Tongue (tissue), 2 donors: ENCODE measurements around the gene TWSG1. TPM values are rescaled to one million over a fixed set of nuclear protein-coding genes. Genes with fewer than 3 reads are reported as not detected.
"Not testable (repeated sequence)": the region's sequence is repeated elsewhere in the genome, so short reads cannot be mapped to it uniquely, and the experiment has no call there.

ENCODE experiments used
- DNase-seq: peaks from one replicate; pipeline ENCODE4 v3.0.0-alpha.2; 2015
- total RNA-seq: library from RNA; depleted of rRNA; stranded (reverse); fragments of >200 nt; gene quantifications from one replicate; pipeline ENCODE4 v1.2.3, GENCODE V29; 2014

The TWSG1 gene
- total RNA-seq, 1 donor from 2014 or later, result 74.1 TPM

GRCh38 chr18:9335697-9336045, 1.1 kb downstream of the TWSG1 start:
- no peak for DNase-seq

DNA sequence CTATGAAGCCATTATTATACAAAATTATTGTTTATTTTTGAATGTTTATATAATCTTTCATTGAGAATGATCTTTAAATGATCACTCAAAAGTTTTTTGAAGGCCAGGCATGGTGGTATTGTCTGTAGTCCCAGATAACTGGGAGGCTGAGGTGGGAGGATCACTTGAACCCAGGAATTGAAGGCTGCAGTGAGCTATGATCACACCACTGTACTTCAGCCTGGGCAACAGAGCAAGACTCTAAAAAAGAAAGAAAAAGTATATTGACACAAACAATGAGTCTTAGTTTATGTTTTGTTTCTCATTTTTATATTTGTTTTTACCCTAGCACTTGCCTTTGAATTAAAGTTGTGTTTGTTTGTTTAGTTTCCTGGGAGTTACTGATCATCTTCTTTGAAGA, 2.3 kb downstream of the TWSG1 start:
- no peak for DNase-seq

DNA sequence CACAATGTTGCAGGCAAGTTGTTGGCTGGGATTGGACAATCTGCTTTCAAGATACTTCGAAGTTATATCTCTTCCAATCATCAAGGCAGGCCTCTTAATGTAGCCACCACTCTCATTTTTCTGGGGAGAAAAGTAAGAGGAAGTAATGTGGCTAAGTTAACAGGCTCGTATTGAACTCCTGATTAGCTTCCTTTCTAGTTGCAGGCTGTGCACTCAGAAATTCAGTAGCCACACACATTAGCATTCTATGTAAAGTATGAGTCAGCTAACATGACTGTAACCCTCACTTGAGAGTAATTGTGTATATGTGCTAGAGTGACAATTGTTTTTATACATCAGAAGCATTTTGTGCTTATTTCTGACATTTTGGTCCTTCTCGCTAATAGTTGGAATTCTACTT, 3.3 kb downstream of the TWSG1 start:
- DNase-seq, result no peak

GRCh38 chr18:9340472-9340871, 5.9 kb downstream of the TWSG1 start:
- no peak for DNase-seq

GRCh38 chr18:9343577-9343976, 9.0 kb downstream of the TWSG1 start:
- DNase-seq, result no peak

GRCh38 chr18:9346775-9347174, 12.2 kb downstream of the TWSG1 start:
- DNase-seq, result no peak

DNA sequence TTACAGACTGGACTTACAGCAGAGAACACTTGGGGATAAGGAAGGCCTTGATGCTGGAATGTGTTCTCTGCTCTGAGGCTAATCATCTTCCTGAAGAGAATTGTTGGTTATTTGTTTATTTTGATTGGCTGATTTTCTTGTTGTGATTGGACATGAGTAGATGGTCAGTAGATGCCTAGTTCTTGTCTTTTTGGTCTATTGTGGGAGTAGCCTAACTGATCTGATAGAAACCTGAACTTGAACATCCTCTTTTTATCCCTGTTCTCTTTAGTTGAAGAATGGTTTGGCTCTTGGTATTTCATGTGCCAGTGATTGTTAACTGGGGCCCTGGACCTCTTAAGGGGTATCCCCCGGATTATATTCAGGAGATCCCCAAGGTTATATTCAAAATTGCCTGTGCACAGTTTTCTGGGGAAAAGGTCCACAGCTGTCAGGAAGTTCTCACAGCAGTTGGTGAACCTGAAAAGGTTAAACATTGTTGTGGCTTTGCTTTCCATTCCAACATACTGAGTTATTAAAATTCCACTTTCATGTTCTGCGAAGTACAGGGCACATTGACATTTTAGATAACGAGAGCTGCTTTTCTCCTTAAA, 13.6 kb downstream of the TWSG1 start:
- DNase-seq, result peak; percentile 6

DNA sequence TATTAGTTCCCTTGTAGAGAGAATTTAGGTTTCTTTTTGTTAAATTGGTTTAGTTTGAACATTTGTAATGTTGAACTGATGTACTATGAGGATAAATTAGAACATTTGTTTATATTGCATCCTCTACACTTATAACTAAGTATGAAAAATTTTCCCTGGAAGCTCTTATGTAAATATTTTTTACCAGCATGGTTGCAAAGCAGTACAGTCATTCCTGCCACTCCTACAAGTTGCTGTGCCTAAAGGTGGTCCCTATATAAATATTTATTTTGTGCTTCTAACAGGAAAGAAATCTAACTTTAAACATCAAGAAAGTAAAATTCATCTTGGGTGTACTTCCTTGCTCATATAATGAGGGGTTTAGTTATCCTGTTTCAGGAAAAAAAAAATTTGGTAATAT, 14.2 kb downstream of the TWSG1 start:
- DNase-seq, result no peak

- DNase-seq, result no peak
Observed at GRCh38 chr18:9353596-9353995, 19.0 kb downstream of the TWSG1 start.

- DNase-seq, result no peak
Observed at GRCh38 chr18:9354256-9354655, 19.7 kb downstream of the TWSG1 start.

DNA sequence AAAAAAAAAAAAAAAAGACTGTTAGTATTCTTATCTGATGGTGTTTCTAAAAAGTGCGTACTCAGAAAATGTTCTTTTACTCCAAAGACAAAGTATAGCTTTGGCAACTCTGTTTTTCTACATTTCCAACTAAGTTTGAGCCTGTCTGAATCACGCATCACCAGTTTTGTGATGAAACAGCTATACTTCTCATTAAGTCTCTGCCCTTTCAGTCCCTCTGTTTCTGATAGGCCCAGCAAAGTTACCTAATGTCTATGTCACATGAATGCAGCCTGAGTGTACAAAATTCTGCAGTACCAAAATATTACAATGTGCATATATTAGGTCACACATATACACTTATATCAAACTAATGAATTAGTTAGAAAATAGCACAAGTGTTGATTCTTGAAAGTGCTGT, 22.4 kb downstream of the TWSG1 start:
- DNase-seq, result no peak

DNA sequence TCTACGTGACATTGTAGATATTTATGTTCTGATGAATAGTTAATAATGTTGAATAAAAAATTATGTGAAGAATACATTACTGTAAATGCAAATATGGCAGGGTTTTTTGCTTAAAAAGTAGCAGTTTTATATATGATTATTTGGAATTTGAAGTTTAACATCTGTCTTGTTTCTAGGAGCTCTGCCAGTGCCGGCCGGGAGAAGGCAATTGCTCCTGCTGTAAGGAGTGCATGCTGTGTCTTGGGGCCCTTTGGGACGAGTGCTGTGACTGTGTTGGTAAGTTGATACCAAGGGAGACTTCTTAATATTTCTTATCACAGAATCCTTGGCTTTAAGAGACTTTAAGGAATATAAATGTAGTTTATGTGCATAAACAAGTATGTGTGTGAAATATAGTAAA, 25.2 kb downstream of the TWSG1 start:
- DNase-seq, result peak; percentile 27

DNA sequence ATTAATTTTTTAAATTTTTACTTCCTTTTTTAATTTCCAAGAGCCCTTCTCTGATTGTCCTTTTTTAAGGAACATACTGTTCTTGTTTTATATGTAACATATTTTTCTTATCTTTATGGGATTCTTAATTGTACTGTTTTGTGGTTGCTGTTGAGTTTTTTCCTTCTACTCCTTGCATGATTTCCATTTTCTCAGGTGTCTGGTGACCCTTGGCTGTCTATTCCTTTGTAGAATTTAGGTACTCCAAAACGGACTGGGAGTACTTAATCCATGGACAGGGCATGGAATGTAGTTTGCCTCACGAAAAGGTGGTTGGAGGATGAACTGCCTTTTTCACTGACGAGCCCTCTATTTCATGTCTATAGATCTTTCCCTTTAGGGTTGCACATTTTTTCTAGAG, 26.6 kb downstream of the TWSG1 start:
- no peak for DNase-seq

GRCh38 chr18:9362869-9363268, 28.3 kb downstream of the TWSG1 start:
- peak; percentile 35 for DNase-seq

- no peak for DNase-seq
Observed at GRCh38 chr18:9364242-9364641, 29.7 kb downstream of the TWSG1 start.

DNA sequence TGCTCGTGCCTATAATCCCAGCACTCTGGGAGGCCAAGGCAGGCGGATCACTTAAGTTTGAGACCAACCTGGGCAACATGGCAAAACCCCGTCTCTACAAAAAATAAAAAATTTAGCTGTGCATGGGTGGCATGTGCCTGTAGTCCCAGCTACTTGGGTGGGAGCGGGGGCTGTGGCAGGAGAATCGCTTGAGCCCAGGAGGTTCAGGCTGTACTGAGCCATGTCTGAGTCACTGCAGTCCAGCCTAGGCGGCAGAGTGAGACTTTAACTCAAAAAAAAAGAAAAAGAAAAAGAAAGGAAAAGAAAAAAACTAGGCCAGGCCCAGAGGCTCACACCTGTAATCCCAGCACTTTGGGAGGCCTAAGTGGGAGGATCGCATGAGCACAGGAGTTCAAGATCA, 30.8 kb downstream of the TWSG1 start:
- no peak for DNase-seq

GRCh38 chr18:9366126-9366714, 31.6 kb downstream of the TWSG1 start:
- peak; percentile 85 for DNase-seq

GRCh38 chr18:9373254-9373653, 38.7 kb downstream of the TWSG1 start:
- not testable (repeated sequence) for DNase-seq

GRCh38 chr18:9379118-9379517, 44.5 kb downstream of the TWSG1 start:
- no peak for DNase-seq

GRCh38 chr18:9380101-9380500, 45.5 kb downstream of the TWSG1 start:
- peak; percentile 21 for DNase-seq

DNA sequence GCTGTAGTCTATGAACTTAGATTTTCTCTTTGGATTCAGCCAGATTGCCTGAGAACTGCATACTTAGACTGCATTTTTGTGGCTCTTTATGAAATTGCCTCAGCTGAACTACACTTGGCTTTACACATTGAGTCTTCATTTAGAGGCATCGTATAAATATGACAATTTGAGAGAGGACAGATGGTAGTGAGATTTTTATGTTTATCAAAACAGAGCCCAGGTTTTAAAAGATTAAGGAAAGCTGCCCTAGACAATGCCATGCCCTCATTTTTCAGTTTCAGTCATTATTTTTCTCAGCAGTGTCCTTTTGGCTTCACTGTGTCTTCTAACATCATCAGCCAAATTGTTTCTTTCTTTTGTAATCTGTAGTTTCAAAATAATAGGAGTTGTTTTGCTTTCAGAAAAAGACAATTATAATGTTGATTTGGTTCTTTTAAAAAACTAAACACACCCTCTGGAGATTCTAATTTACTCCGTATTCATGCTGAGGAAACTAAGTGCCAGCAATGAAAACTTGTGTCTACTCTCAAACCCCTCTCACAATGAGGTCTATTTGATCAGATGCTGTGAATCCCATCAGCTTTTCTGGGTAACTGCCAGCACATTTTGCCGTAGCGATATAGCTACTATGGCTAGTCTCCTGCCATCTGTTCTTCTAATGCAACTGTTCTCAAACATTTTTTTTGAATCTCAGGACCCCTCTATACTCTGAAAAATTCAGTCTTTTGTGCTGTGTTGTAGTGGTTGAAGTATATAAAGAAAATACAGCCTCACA, 46.2 kb downstream of the TWSG1 start:
- peak; percentile 93 for DNase-seq

DNA sequence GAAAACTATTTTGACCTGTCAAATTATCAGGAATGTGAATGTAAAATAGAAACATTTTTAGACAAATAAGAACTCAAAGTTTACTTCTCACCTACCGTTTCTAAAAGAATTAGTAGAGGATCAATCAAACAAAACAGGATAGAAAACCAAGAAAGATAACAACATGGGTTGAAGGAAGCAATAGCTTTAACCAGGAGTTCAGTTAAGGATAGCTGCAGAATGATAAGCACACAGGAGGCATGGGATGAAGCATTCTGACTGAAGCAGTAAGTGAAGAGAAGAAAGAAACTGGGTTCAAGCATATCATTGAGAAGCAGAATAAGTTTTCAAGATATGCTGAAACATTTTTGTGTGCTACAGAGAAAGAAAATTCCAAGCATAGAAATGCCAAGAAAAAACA, 52.3 kb downstream of the TWSG1 start:
- DNase-seq, result no peak

DNA sequence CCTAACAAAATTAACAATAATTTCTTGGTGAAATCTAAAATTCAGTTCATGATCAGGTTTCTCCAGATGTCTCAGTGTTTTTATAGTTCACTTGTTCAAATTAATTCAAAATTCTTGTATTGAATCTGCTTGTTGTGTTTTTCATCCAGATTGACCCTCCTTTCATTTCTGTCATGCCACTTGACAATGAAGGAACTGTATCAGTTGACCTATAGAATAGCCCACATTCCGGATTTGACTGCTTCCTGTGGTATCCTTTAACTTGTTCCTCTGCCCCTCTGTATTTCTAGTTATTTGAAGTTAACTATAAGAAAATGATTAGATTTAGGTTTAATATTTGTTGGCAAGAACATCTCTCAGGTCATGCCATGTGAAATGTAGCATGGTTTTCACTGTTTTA, 53.3 kb downstream of the TWSG1 start:
- no peak for DNase-seq

- DNase-seq, result no peak
Observed at GRCh38 chr18:9389706-9390105, 55.1 kb downstream of the TWSG1 start.
